ENCODE measurements around the gene SERPINI2.

DNA sequence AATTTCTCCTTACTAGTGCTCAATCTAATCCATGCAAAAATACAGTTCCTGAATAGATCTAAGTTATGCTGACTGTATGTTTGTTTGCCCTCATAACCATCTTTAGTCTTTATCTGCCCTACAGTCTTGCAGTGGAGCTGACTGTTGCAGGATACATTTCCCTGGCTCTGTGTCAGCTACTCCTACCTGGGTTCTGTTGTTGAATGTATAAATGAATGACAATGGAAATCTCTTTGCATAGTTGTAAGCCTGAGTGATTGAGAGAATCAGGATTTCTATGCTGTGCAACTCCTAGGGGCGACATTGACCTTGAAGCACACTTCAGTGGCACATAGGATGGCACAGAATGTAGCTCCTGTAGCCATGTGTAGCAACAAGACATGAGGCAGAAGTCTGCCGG, 77.8 kb downstream of the SERPINI2 start:
- TF ChIP-seq, protein P1, sequence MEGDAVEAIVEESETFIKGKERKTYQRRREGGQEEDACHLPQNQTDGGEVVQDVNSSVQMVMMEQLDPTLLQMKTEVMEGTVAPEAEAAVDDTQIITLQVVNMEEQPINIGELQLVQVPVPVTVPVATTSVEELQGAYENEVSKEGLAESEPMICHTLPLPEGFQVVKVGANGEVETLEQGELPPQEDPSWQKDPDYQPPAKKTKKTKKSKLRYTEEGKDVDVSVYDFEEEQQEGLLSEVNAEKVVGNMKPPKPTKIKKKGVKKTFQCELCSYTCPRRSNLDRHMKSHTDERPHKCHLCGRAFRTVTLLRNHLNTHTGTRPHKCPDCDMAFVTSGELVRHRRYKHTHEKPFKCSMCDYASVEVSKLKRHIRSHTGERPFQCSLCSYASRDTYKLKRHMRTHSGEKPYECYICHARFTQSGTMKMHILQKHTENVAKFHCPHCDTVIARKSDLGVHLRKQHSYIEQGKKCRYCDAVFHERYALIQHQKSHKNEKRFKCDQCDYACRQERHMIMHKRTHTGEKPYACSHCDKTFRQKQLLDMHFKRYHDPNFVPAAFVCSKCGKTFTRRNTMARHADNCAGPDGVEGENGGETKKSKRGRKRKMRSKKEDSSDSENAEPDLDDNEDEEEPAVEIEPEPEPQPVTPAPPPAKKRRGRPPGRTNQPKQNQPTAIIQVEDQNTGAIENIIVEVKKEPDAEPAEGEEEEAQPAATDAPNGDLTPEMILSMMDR (tag by site-specific recombination; IDR thresholded peaks at IDR 0.05), result no peak
- TF ChIP-seq MEIS1 (CRISPR knock-in tag; IDR thresholded peaks at IDR 0.05; ENCODE audit: borderline replicate concordance), result no peak
- no peak for TF ChIP-seq ZNF747 (tag by site-specific recombination; IDR thresholded peaks at IDR 0.05)
- no peak for TF ChIP-seq ZNF555 (tag by site-specific recombination; conservative IDR thresholded peaks at IDR 0.05)
- TF ChIP-seq ZNF114 (tag by site-specific recombination; IDR thresholded peaks at IDR 0.05), result no peak
- TF ChIP-seq ZNF623 (tag by site-specific recombination; IDR thresholded peaks at IDR 0.05), result no peak
- TF ChIP-seq ZNF830 (tag by site-specific recombination; IDR thresholded peaks at IDR 0.05; ENCODE audit: low read depth), result no peak
- TF ChIP-seq ZNF248 (tag by site-specific recombination; IDR thresholded peaks at IDR 0.05), result no peak

All from HEK293 (cell line).